HL-60 (cell line): Measurements from ENCODE around the gene TFF2.

Experiments
- DNase-seq, 2 experiments: peaks; one replicate each; pipeline ENCODE4 v3.0.0-alpha.2; 2010 to 2020; ENCODE audit warnings: low read depth in 1 of 2, low spot score in 1 of 2
- H3K27ac ChIP-seq: fragments of 250-450 bp; sonication (Bioruptor Pico); replicated peaks from 2 replicates; pipeline ENCODE4 v1.5.1; 2020; ENCODE audit warnings: mild to moderate bottlenecking, moderate library complexity
- H3K27me3 ChIP-seq: fragments of 250-450 bp; sonication (Bioruptor Pico); 2 replicates; pipeline ENCODE4 v1.5.1; 2021; ENCODE audit warnings: mild to moderate bottlenecking, moderate library complexity; ENCODE audit not compliant: insufficient read depth, poor library complexity, severe bottlenecking
- H3K4me3 ChIP-seq: replicated peaks from 2 replicates; pipeline ENCODE4 v1.5.1; 2011; ENCODE audit warnings: mild to moderate bottlenecking, control low read depth, low read length; ENCODE audit not compliant: insufficient read depth
- GABPA ChIP-seq: IDR thresholded peaks from 2 replicates; pipeline ENCODE4 v1.6.1; 2012; ENCODE audit warnings: low read depth
- POLR2AphosphoS5 ChIP-seq: IDR thresholded peaks from 2 replicates; pipeline ENCODE4 v1.6.1; 2012; ENCODE audit warnings: low read depth
- SPI1 ChIP-seq: IDR thresholded peaks from 2 replicates; pipeline ENCODE4 v1.6.1; 2012; ENCODE audit warnings: low read depth, mild to moderate bottlenecking, borderline replicate concordance
- TF ChIP-seq, protein P1 (sequence below): IDR thresholded peaks from one replicate; pipeline ENCODE4 v1.5.1; 2011; ENCODE audit warnings: low read length, control low read depth, inconsistent platforms; ENCODE audit not compliant: insufficient read depth
- TF ChIP-seq, protein P2 (sequence below): IDR thresholded peaks from 2 replicates; pipeline ENCODE4 v1.6.1; 2012; ENCODE audit warnings: low read depth; ENCODE audit not compliant: insufficient replicate concordance

TFF2 gene

DNA sequence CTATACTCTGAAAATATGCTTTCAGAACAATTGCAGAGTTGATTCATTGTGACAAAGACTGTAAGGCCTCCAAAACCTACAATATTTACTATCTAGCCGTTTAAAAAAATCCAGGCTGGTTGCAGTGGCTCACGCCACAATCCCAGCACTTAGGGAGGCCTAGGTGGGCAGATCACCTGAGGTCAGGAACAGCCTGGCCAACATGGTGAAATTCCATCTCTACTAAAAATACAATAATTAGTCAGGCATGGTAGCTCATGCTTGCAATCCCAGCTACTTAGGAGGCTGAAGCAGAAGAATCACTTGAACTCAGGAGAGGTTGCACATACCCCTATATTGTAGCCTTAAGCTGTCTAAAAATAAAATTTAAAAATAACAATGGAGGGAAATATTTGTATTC, 5.3 kb upstream of the TFF2 start:
- no peaks in the 10 kb centered on the region for H3K27me3 ChIP-seq
- no peak overlapping the region for H3K27ac ChIP-seq
- H3K4me3 ChIP-seq: no peak overlapping the region
- TF ChIP-seq POLR2AphosphoS5: no peak
- TF ChIP-seq, protein P1, sequence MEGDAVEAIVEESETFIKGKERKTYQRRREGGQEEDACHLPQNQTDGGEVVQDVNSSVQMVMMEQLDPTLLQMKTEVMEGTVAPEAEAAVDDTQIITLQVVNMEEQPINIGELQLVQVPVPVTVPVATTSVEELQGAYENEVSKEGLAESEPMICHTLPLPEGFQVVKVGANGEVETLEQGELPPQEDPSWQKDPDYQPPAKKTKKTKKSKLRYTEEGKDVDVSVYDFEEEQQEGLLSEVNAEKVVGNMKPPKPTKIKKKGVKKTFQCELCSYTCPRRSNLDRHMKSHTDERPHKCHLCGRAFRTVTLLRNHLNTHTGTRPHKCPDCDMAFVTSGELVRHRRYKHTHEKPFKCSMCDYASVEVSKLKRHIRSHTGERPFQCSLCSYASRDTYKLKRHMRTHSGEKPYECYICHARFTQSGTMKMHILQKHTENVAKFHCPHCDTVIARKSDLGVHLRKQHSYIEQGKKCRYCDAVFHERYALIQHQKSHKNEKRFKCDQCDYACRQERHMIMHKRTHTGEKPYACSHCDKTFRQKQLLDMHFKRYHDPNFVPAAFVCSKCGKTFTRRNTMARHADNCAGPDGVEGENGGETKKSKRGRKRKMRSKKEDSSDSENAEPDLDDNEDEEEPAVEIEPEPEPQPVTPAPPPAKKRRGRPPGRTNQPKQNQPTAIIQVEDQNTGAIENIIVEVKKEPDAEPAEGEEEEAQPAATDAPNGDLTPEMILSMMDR: no peak
- no peak for TF ChIP-seq SPI1
- no peak for TF ChIP-seq GABPA
- TF ChIP-seq, protein P2, sequence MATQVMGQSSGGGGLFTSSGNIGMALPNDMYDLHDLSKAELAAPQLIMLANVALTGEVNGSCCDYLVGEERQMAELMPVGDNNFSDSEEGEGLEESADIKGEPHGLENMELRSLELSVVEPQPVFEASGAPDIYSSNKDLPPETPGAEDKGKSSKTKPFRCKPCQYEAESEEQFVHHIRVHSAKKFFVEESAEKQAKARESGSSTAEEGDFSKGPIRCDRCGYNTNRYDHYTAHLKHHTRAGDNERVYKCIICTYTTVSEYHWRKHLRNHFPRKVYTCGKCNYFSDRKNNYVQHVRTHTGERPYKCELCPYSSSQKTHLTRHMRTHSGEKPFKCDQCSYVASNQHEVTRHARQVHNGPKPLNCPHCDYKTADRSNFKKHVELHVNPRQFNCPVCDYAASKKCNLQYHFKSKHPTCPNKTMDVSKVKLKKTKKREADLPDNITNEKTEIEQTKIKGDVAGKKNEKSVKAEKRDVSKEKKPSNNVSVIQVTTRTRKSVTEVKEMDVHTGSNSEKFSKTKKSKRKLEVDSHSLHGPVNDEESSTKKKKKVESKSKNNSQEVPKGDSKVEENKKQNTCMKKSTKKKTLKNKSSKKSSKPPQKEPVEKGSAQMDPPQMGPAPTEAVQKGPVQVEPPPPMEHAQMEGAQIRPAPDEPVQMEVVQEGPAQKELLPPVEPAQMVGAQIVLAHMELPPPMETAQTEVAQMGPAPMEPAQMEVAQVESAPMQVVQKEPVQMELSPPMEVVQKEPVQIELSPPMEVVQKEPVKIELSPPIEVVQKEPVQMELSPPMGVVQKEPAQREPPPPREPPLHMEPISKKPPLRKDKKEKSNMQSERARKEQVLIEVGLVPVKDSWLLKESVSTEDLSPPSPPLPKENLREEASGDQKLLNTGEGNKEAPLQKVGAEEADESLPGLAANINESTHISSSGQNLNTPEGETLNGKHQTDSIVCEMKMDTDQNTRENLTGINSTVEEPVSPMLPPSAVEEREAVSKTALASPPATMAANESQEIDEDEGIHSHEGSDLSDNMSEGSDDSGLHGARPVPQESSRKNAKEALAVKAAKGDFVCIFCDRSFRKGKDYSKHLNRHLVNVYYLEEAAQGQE: no peak
- DNase-seq: no peak

GRCh38 chr21:42353623-42354022, 2.8 kb upstream of the TFF2 start:
- no peaks in the 10 kb centered on the region for H3K27me3 ChIP-seq
- TF ChIP-seq POLR2AphosphoS5 (no peak), SPI1 (no peak), GABPA (no peak)
- TF ChIP-seq, protein P2: no peak
- TF ChIP-seq, protein P1: no peak
- H3K4me3 ChIP-seq: no peak overlapping the region
- no peak for DNase-seq
- no peak overlapping the region for H3K27ac ChIP-seq

- no peak for DNase-seq
- H3K27ac ChIP-seq: no peak overlapping the region
- H3K27me3 ChIP-seq: no peaks in the 10 kb centered on the region
- no peak overlapping the region for H3K4me3 ChIP-seq
- TF ChIP-seq GABPA: no peak
- TF ChIP-seq, protein P1: no peak
- no peak for TF ChIP-seq SPI1
- TF ChIP-seq POLR2AphosphoS5: no peak
- TF ChIP-seq, protein P2: no peak
These were observed 1.8 kb upstream of the TFF2 start for GRCh38 chr21:42352441-42353095.
